ENCODE data around the gene CAPRIN1. TPM values are rescaled to one million over a fixed set of nuclear protein-coding genes. Genes with fewer than 3 reads are reported as not detected.

CAPRIN1 gene
- total RNA-seq, 1 donor from 2014 or later, result 164 TPM

- peaks cover 37% of the 10 kb centered on the region for H3K36me3 ChIP-seq
- intact Hi-C loops (cut with DNase I), result no loop called here
- H3K27ac ChIP-seq, result peak overlapping the region; percentile 98
- H3K4me1 ChIP-seq, result peaks cover 16% of the 10 kb centered on the region
- no peak for TF ChIP-seq CTCF (IDR thresholded peaks at IDR 0.05)
- DNase-seq (no peak), ATAC-seq (no peak)
- no peaks in the 10 kb centered on the region for H3K27me3 ChIP-seq
- no peaks in the 10 kb centered on the region for H3K9me3 ChIP-seq
- H3K4me3 ChIP-seq, result peak overlapping the region; percentile 97
Observed at GRCh38 chr11:34105957-34106504, 54.5 kb downstream of the CAPRIN1 start.

- no peak for TF ChIP-seq CTCF (IDR thresholded peaks at IDR 0.05)
- no peak for DNase-seq
Observed at GRCh38 chr11:34111722-34112270, 60.3 kb downstream of the CAPRIN1 start.

GRCh38 chr11:34114014-34114413 lies 62.5 kb downstream of the CAPRIN1 start:
- intact Hi-C loops (cut with DNase I), result no loop called here
- DNase-seq (no peak), ATAC-seq (no peak)
- no peak for TF ChIP-seq CTCF (IDR thresholded peaks at IDR 0.05)
- Histone ChIP-seq H3K4me1 (no peaks in the 10 kb centered on the region), H3K36me3 (peaks cover 98% of the 10 kb centered on the region), H3K27ac (no peak overlapping the region), H3K9me3 (no peaks in the 10 kb centered on the region), H3K4me3 (no peak overlapping the region), H3K27me3 (no peaks in the 10 kb centered on the region)

More at GRCh38 chr11:34111722-34112270, 60.3 kb downstream of the CAPRIN1 start:
- Histone ChIP-seq H3K27me3 (no peaks in the 10 kb centered on the region), H3K27ac (no peak overlapping the region), H3K4me3 (no peak overlapping the region), H3K36me3 (peaks cover 87% of the 10 kb centered on the region), H3K9me3 (no peaks in the 10 kb centered on the region), H3K4me1 (peaks cover 4% of the 10 kb centered on the region)
- intact Hi-C loops (cut with DNase I), result no loop called here
- ATAC-seq, result no peak

GRCh38 chr11:34114471-34114870 lies 62.9 kb downstream of the CAPRIN1 start:
- Histone ChIP-seq H3K36me3 (peaks cover 98% of the 10 kb centered on the region), H3K4me3 (no peak overlapping the region), H3K27me3 (no peaks in the 10 kb centered on the region), H3K9me3 (no peaks in the 10 kb centered on the region), H3K4me1 (no peaks in the 10 kb centered on the region), H3K27ac (no peak overlapping the region)
- no peak for TF ChIP-seq CTCF (IDR thresholded peaks at IDR 0.05)
- DNase-seq (no peak), ATAC-seq (no peak)
- intact Hi-C loops (cut with DNase I), result no loop called here

- no peak for TF ChIP-seq CTCF (IDR thresholded peaks at IDR 0.05)
- Histone ChIP-seq H3K9me3 (no peaks in the 10 kb centered on the region), H3K4me3 (no peak overlapping the region), H3K27me3 (no peaks in the 10 kb centered on the region), H3K36me3 (peaks cover 100% of the 10 kb centered on the region), H3K27ac (no peak overlapping the region), H3K4me1 (no peaks in the 10 kb centered on the region)
- no peak for ATAC-seq
- intact Hi-C loops (cut with DNase I), result no loop called here
- DNase-seq, result no peak
Observed at GRCh38 chr11:34120651-34121050, 69.1 kb downstream of the CAPRIN1 start.

All from upper lobe of right lung (tissue), 1 donor.